HFFc6 (cell line): ENCODE data around the gene TTBK1. TPM values are rescaled to one million over a fixed set of nuclear protein-coding genes. Genes with fewer than 3 reads are reported as not detected.
A peak's percentile ranks its signal among the peaks of the same experiment; 100 is the strongest.

ENCODE experiments used
- DNase-seq: peaks from one replicate; pipeline ENCODE4 v3.0.0-alpha.2; 2018
- H3K27ac Mint-ChIP-seq: 2 replicates; pipeline ENCODE4 v1.8.0; 2020; ENCODE audit warnings: mild to moderate bottlenecking, mixed read lengths
- H3K27me3 Mint-ChIP-seq: 2 replicates; pipeline ENCODE4 v1.8.0; 2021; ENCODE audit warnings: mild to moderate bottlenecking, moderate library complexity, mixed read lengths; ENCODE audit not compliant: insufficient read depth
- H3K36me3 Mint-ChIP-seq: 2 replicates; pipeline ENCODE4 v1.8.0; 2021; ENCODE audit warnings: low read depth, mixed read lengths
- H3K4me1 Mint-ChIP-seq: 2 replicates; pipeline ENCODE4 v1.8.0; 2020; ENCODE audit warnings: low read depth, mixed read lengths
- H3K4me3 Mint-ChIP-seq: 2 replicates; pipeline ENCODE4 v1.8.0; 2020; ENCODE audit warnings: mild to moderate bottlenecking, moderate library complexity, mixed read lengths
- H3K9me3 Mint-ChIP-seq: 2 replicates; pipeline ENCODE4 v1.8.0; 2020; ENCODE audit warnings: mild to moderate bottlenecking, mixed read lengths
- total RNA-seq, 6 experiments: library from RNA; stranded (reverse); fragmentation: NEBNext Ultra II Directional; extraction: Animal tissue kit (Norgen Biotek cat#: 25700); gene quantifications; 2 replicates in 1 of 6; 3 replicates in 5 of 6; pipeline ENCODE4 v1.2.3, GENCODE V29; 2021
- TF ChIP-seq, protein P1 (sequence below): fragments of 200-600 bp; sonication (generic); IDR thresholded peaks from 2 replicates; pipeline ENCODE4 v1.5.0; 2021; ENCODE audit warnings: antibody characterized with exemption, mild to moderate bottlenecking

TTBK1 gene
- total RNA-seq, 6 experiments from 2014 or later, result not detected

DNA sequence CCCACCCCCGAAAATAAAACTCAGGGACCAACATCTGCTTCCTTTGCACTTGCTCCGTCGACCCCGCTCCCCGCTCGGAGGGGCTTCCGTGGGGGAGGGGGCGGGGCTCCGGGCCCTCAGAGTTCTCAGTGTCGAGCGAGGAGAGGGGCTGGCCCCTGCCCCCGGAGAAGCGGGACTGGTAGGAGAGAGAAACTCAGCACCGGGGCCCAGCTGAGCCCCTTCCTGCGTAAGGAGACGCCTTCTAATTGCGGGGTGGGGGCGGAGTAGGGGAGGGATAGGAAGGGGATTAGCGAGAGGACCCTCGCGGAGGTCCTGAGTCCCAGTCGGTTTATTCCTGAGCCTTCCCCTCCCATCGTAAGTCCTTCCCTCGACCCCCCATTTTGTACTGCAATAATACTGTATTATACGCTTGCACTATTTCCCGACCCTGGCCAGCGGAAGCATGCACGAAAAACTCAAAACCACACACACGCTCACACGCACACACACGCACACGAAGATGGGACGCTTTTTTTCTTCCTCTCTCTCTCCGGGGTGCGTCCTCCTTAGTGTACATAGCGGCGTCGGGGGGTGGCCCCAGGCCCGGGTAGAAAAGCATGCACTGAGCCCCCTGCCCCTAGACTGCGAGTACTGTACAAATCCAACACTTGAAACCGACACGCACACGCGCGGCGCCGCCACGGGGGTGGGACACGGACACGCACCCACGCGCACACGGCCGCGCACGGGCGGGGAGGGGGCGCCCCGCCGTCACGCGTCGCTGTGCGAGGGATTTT lies 32.7 kb downstream of the TTBK1 start:
- no peaks in the 10 kb centered on the region for H3K36me3 Mint-ChIP-seq
- no peak overlapping the region for H3K27ac Mint-ChIP-seq
- H3K4me1 Mint-ChIP-seq, result peaks cover 25% of the 10 kb centered on the region
- DNase-seq, result no peak
- TF ChIP-seq, protein P1, sequence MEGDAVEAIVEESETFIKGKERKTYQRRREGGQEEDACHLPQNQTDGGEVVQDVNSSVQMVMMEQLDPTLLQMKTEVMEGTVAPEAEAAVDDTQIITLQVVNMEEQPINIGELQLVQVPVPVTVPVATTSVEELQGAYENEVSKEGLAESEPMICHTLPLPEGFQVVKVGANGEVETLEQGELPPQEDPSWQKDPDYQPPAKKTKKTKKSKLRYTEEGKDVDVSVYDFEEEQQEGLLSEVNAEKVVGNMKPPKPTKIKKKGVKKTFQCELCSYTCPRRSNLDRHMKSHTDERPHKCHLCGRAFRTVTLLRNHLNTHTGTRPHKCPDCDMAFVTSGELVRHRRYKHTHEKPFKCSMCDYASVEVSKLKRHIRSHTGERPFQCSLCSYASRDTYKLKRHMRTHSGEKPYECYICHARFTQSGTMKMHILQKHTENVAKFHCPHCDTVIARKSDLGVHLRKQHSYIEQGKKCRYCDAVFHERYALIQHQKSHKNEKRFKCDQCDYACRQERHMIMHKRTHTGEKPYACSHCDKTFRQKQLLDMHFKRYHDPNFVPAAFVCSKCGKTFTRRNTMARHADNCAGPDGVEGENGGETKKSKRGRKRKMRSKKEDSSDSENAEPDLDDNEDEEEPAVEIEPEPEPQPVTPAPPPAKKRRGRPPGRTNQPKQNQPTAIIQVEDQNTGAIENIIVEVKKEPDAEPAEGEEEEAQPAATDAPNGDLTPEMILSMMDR, result no peak
- peaks cover 18% of the 10 kb centered on the region for H3K27me3 Mint-ChIP-seq
- no peaks in the 10 kb centered on the region for H3K9me3 Mint-ChIP-seq
- H3K4me3 Mint-ChIP-seq, result no peak overlapping the region

DNA sequence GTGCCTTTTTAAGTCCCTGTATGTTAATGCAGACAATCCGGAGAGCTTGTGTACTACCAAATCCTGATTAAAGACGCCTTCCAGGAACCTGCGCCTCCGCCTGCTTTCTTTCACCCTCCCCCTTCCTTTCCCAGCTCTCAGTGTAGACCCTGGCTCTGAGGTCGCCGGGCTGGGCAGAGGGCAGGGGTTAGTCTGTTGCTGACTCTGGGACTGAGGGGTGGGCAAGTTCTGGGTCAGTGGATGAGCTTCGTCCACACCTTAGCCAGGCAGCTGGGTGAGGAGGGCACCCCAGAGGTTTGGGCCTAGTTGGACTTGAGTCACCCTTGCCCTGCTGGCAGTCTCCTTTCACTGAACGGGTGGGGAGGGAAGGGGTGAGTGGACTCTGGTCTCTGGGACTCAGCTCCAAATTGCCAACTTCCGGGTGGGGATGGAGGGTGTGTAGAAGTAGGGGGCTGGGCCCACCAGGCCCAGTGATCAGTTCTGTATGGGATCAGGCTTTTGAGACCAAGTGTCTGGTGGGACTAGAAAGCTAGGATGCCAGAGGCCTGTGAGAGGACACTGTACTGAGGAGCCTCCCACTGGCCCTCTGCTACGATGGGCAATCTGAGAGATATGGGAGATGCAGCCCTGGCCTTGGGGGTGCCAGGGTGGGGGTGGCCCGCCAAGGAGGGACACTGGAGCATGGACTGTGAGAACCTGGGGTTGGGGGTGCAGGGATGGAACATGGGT lies 33.5 kb downstream of the TTBK1 start:
- no peak overlapping the region for H3K27ac Mint-ChIP-seq
- peaks cover 18% of the 10 kb centered on the region for H3K27me3 Mint-ChIP-seq

DNA sequence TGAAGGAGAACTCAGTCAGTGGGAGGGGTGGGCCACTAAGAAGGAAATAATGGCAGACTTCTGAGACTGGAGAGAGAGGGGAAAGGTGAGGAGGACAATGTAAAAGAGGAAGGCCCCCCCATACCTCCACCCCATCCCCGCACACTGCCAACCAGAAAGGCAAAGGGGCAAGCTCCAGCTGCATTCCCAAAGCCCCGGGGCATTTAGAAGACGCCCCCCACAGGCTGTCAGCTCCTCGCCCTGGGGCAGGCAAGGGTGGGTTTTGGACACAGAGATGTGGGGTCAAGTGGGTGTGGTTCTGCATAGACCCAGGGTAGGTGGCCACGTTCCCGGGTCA lies 34.0 kb downstream of the TTBK1 start:
- Mint-ChIP-seq H3K4me3 (no peak overlapping the region), H3K36me3 (no peaks in the 10 kb centered on the region), H3K27ac (no peak overlapping the region), H3K9me3 (no peaks in the 10 kb centered on the region), H3K27me3 (peaks cover 20% of the 10 kb centered on the region), H3K4me1 (peaks cover 25% of the 10 kb centered on the region)
- TF ChIP-seq, protein P1, result no peak
- no peak for DNase-seq

More for the DNA sequence above, 33.5 kb downstream of the TTBK1 start:
- peaks cover 25% of the 10 kb centered on the region for H3K4me1 Mint-ChIP-seq
- no peak overlapping the region for H3K4me3 Mint-ChIP-seq
- H3K9me3 Mint-ChIP-seq, result no peaks in the 10 kb centered on the region
- no peaks in the 10 kb centered on the region for H3K36me3 Mint-ChIP-seq
- TF ChIP-seq, protein P1, result no peak
- no peak for DNase-seq

DNA sequence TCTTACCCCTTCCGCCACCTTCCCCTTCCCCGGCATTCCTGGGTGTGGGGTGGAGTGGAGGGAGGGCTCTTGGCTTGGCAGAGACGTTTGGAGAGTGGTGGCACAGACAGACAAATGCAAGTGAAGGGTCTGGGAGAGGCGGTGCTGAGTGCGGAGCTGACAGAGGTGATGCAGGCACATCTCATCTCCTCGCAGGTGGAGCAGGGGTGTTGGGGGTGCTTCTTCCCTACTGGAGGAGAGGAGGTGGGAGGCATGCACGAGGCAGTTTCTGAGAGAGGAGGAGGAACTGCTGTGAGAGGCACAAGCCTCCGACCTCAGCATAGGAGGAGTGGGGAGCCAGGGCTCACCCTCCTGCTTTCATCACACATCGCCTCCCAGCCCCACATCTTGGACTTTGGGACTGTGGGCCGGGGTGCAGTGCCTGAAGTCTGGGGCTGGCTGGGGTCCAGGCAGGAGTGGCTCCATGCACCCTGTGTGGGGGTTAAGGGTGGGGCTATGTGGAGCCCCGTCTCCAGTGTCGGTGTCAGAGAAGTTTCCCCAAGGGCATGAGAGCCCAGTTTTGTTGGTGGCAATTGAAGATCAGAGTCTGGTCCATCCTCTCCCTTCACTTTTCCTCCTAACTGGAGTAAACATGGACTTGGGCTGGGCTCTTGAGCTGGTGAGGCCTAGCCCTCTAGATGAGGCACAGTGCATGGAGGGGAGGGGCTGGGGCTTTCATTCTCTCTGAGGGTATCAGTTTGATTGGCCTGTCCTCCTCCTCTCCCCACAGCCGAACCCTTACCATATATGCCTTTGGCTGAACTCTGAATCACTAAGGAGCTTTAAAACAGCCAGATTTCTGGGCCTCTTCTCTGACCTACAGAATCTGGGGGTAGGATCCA lies 34.6 kb downstream of the TTBK1 start:
- H3K36me3 Mint-ChIP-seq, result no peaks in the 10 kb centered on the region
- H3K4me1 Mint-ChIP-seq, result peaks cover 25% of the 10 kb centered on the region
- H3K4me3 Mint-ChIP-seq, result no peak overlapping the region
- H3K27me3 Mint-ChIP-seq, result peaks cover 22% of the 10 kb centered on the region
- TF ChIP-seq, protein P1, result no peak
- peak overlapping the region; percentile 84 for H3K27ac Mint-ChIP-seq
- DNase-seq, result peak; percentile 2
- no peaks in the 10 kb centered on the region for H3K9me3 Mint-ChIP-seq

DNA sequence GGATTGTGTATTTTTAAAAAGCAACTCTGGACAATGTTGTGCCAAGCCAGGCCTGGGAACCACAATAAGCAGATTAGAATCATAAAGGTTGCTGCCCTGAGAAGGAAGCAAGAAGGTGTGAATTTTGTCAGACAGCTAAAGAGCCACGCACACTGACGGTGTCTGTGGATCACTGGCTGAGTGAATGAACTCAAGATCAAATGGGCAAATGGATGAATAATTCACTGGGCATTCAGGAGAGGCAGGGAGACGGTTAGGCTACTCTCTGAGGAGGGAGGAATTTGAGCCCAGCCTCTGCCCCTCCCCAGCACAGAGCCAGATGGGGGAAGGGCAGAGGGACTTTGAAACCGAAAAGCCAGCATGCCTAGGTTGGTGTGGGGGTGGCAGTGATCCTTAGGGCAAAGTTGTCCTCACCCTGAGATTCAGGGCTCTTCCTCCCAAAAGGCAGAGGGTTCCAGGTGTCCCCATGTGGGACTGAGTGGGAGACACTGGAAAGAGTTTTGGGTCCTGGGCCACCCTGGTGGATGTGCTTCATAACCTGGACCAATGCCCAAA lies 35.3 kb downstream of the TTBK1 start:
- no peaks in the 10 kb centered on the region for H3K36me3 Mint-ChIP-seq
- H3K27ac Mint-ChIP-seq, result peak overlapping the region; percentile 84
- peaks cover 21% of the 10 kb centered on the region for H3K27me3 Mint-ChIP-seq
- H3K4me3 Mint-ChIP-seq, result no peak overlapping the region
- peaks cover 25% of the 10 kb centered on the region for H3K4me1 Mint-ChIP-seq
- no peaks in the 10 kb centered on the region for H3K9me3 Mint-ChIP-seq
- TF ChIP-seq, protein P1, result no peak
- DNase-seq, result peak; percentile 53
